Loucy (cell line): ENCODE measurements around the gene RARB.

Experiments
- CTCF ChIP-seq: fragments of 200-600 bp; sonication (generic); conservative IDR thresholded peaks from 2 replicates; pipeline ENCODE4 v1.5.1; 2014; ENCODE audit warnings: mild to moderate bottlenecking, antibody characterized with exemption, low read length
- EZH2phosphoT487 ChIP-seq: fragments of 200-600 bp; IDR thresholded peaks from 2 replicates; pipeline ENCODE4 v1.6.1; 2018; ENCODE audit warnings: antibody characterized with exemption, mild to moderate bottlenecking, moderate library complexity, borderline replicate concordance

GRCh38 chr3:25558796-25559195 lies 130.7 kb downstream of the RARB start:
- TF ChIP-seq CTCF (no peak), EZH2phosphoT487 (no peak)
